DND-41 (cell line): ENCODE results near the gene DCANP1.

Experiments used
- ATAC-seq: fragments of 200-7000 bp; cut with Tn5 transposase; 3 replicates; pipeline ENCODE4 v1.9.1; 2021; ENCODE audit warnings: low read depth; ENCODE audit not compliant: insufficient read depth
- DNase-seq: peaks from one replicate; pipeline ENCODE4 v3.0.0-alpha.2; 2020
- H2AFZ ChIP-seq: 2 replicates; pipeline ENCODE4 v1.6.0; 2012; ENCODE audit warnings: low read depth, low read length
- H3K27ac ChIP-seq: 2 replicates; pipeline ENCODE4 v1.5.1; 2012; ENCODE audit warnings: low read length, inconsistent platforms
- H3K27me3 ChIP-seq: fragments of 200-600 bp; sonication (generic); 2 replicates; pipeline ENCODE4 v1.6.0; 2012; ENCODE audit warnings: low read length, mild to moderate bottlenecking, inconsistent platforms; ENCODE audit not compliant: insufficient read depth, poor library complexity
- H3K36me3 ChIP-seq: 2 replicates; pipeline ENCODE4 v1.5.1; 2012; ENCODE audit warnings: low read length, inconsistent platforms; ENCODE audit not compliant: insufficient read depth
- H3K4me1 ChIP-seq: 2 replicates; pipeline ENCODE4 v1.5.1; 2012; ENCODE audit warnings: mild to moderate bottlenecking, low read length; ENCODE audit not compliant: insufficient read depth
- H3K4me2 ChIP-seq: 2 replicates; pipeline ENCODE4 v1.6.0; 2012; ENCODE audit warnings: mild to moderate bottlenecking, moderate library complexity, low read length, inconsistent platforms; ENCODE audit not compliant: insufficient read depth
- H3K4me3 ChIP-seq, 2 experiments: fragments of 200-600 bp in 1 of 2; shearing (Covaris generic) in 1 of 2; 2 replicates each; pipeline ENCODE4 v1.5.1; 2012 to 2016; ENCODE audit warnings: inconsistent platforms in 2 of 2, low read length in 2 of 2, mild to moderate bottlenecking in 2 of 2, low read depth in 1 of 2, moderate library complexity in 1 of 2
- H3K79me2 ChIP-seq: 2 replicates; pipeline ENCODE4 v1.6.0; 2012; ENCODE audit warnings: low read length, inconsistent platforms; ENCODE audit not compliant: insufficient read depth
- H3K9ac ChIP-seq: 2 replicates; pipeline ENCODE4 v1.6.0; 2012; ENCODE audit warnings: low read depth, mild to moderate bottlenecking, inconsistent platforms, low read length, moderate library complexity
- H3K9me3 ChIP-seq: 2 replicates; pipeline ENCODE4 v1.5.1; 2012; ENCODE audit warnings: low read length, moderate library complexity, mild to moderate bottlenecking, inconsistent platforms; ENCODE audit not compliant: insufficient read depth, severe bottlenecking
- H4K20me1 ChIP-seq: 2 replicates; pipeline ENCODE4 v1.6.0; 2012; ENCODE audit warnings: low read length; ENCODE audit not compliant: insufficient read depth
- EZH2 ChIP-seq: IDR thresholded peaks from 3 replicates; pipeline ENCODE4 v1.6.1; 2012; ENCODE audit warnings: borderline replicate concordance, low read depth, mild to moderate bottlenecking, moderate library complexity, low read length, inconsistent platforms; ENCODE audit not compliant: severe bottlenecking
- TF ChIP-seq, protein P1 (sequence below): IDR thresholded peaks from 2 replicates; pipeline ENCODE4 v1.5.1; 2012; ENCODE audit warnings: borderline replicate concordance, low read length, moderate library complexity, mild to moderate bottlenecking; ENCODE audit not compliant: poor library complexity, severe bottlenecking; ENCODE audit errors: extremely low read depth

The DCANP1 gene

DNA sequence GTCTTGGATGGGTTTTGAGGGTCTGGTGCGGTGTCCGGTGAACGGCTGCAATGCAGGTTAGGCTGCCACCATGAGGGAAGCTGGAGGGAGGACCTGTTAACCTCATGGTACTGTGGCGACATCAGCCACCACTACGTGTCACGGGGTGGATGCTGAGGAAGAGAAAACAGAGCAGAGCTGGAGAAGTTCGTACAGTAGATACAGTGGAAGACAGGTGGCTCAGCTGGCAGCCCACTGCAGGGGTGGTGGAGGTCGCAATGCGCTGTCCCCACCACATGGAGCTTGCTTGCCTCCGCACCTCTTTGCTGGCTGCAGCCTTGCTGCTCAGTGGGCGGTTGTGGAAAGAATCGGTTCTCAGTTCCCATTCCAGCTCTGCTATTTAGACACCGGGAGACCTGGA, 2.8 kb downstream of the DCANP1 start:
- Histone ChIP-seq H3K9ac (no peak overlapping the region), H4K20me1 (no peaks in the 10 kb centered on the region), H3K4me1 (no peaks in the 10 kb centered on the region), H3K4me2 (no peak overlapping the region), H3K79me2 (no peaks in the 10 kb centered on the region), H2AFZ (no peak overlapping the region), H3K27ac (no peak overlapping the region), H3K9me3 (no peaks in the 10 kb centered on the region), H3K27me3 (peaks cover 12% of the 10 kb centered on the region), H3K36me3 (no peaks in the 10 kb centered on the region), H3K4me3 (no peak overlapping the region)
- TF ChIP-seq, protein P1, sequence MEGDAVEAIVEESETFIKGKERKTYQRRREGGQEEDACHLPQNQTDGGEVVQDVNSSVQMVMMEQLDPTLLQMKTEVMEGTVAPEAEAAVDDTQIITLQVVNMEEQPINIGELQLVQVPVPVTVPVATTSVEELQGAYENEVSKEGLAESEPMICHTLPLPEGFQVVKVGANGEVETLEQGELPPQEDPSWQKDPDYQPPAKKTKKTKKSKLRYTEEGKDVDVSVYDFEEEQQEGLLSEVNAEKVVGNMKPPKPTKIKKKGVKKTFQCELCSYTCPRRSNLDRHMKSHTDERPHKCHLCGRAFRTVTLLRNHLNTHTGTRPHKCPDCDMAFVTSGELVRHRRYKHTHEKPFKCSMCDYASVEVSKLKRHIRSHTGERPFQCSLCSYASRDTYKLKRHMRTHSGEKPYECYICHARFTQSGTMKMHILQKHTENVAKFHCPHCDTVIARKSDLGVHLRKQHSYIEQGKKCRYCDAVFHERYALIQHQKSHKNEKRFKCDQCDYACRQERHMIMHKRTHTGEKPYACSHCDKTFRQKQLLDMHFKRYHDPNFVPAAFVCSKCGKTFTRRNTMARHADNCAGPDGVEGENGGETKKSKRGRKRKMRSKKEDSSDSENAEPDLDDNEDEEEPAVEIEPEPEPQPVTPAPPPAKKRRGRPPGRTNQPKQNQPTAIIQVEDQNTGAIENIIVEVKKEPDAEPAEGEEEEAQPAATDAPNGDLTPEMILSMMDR: no peak
- TF ChIP-seq EZH2: no peak
- no peak for ATAC-seq
- DNase-seq: no peak

DNA sequence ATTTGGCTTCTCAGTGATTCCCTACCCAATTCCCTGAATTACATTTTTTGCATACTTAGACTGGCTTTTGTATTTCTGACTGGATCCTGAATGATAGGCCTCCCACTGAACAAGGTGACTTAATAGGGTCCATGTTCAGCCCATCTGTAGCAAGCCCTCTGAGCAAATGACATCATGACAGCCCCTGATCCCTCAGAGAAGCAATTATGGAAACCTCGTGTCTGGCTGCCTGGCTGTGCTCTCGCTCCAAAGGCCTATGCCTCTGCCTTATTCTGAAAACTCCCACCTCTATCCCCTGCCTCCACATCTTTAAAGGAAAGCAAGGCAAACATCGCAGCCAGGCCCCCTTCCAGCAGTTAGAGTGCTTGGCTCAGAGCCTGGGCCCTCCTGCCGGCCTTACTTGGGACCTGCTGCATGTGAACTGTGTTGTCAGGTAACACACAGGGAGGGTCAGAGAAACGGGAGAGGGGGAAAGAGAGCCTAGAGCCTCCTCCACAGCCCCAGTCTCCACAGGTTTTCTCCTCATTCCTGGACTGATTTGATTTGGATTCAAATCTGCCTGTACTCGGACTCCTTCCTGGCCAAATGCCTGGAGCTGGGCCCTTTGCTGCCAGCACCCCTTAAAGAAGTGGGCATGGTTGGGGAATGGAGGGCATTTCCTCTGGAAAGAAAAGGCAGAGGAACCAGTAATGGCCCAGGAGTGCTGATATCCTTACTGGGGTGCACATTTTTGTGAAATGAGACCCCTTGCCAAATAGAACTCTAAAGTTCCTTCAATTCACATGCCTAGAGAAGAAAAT, 3.8 kb downstream of the DCANP1 start:
- Histone ChIP-seq H3K9ac (no peak overlapping the region), H4K20me1 (no peaks in the 10 kb centered on the region), H3K4me2 (no peak overlapping the region), H3K27ac (no peak overlapping the region), H3K27me3 (peaks cover 5% of the 10 kb centered on the region), H2AFZ (no peak overlapping the region), H3K79me2 (no peaks in the 10 kb centered on the region), H3K4me1 (no peaks in the 10 kb centered on the region), H3K36me3 (no peaks in the 10 kb centered on the region), H3K9me3 (no peaks in the 10 kb centered on the region), H3K4me3 (no peak overlapping the region)
- ATAC-seq (no peak), DNase-seq (no peak)
- no peak for TF ChIP-seq EZH2
- TF ChIP-seq, protein P1: no peak

DNA sequence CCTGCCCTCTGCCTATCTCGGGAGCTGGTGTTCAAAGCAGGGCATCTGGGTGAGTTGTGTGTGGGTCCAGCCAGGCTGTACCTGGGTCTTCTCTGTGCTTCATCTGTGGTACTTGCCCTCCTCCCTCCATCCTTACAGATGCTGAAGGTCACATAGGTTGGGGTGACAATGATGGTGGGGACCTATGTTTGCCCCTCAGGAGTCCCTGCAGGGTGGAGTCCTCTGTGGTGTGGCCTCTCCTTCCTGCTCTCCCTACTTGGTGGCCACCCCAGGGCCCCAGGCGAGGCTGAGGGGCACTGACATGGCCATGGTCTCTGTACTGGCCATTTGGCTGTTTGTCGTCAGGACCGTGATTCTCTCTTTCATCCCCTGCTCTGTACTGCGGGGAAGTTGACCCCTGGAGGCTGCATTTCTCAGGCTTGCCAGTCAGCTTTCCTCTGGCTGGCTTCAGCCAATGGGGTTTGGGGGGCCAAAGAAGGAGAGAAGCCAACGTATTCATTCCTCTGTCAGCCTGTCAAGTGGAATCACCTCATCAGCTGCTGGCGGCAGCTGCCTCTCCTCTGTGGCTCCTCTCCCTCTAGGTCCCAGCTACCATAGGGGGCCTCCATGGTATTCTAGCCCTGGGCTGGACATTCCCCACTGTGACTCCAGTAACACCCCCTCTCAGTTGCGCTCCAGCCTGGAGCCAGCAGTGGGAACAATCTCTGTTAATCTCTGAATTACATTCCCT, 4.6 kb downstream of the DCANP1 start:
- no peaks in the 10 kb centered on the region for H4K20me1 ChIP-seq
- no peak overlapping the region for H3K9ac ChIP-seq
- no peaks in the 10 kb centered on the region for H3K36me3 ChIP-seq
- no peaks in the 10 kb centered on the region for H3K27me3 ChIP-seq
- ATAC-seq (no peak), DNase-seq (no peak)
- no peak overlapping the region for H3K27ac ChIP-seq
- no peaks in the 10 kb centered on the region for H3K79me2 ChIP-seq
- no peaks in the 10 kb centered on the region for H3K4me1 ChIP-seq
- no peak overlapping the region for H3K4me3 ChIP-seq
- no peaks in the 10 kb centered on the region for H3K9me3 ChIP-seq
- no peak overlapping the region for H2AFZ ChIP-seq
- TF ChIP-seq, protein P1: no peak
- no peak for TF ChIP-seq EZH2
- H3K4me2 ChIP-seq: no peak overlapping the region
